KOPT-K1 (cell line): ENCODE results near the gene GPATCH11.
A peak's percentile ranks its signal among the peaks of the same experiment; 100 is the strongest.

Source experiments
- H3K27ac ChIP-seq: fragments of 200-600 bp; sonication (generic); 2 replicates; pipeline ENCODE4 v1.5.1; 2016; ENCODE audit warnings: antibody characterized with exemption, mild to moderate bottlenecking, low read depth, low read length; ENCODE audit not compliant: poor library complexity, severe bottlenecking
- H3K36me3 ChIP-seq: fragments of 200-600 bp; sonication (generic); 2 replicates; pipeline ENCODE4 v1.5.1; 2017; ENCODE audit warnings: antibody characterized with exemption, mild to moderate bottlenecking, low read length, moderate library complexity; ENCODE audit not compliant: insufficient read depth
- H3K9me3 ChIP-seq: fragments of 200-600 bp; sonication (generic); 2 replicates; pipeline ENCODE4 v1.5.1; 2017; ENCODE audit warnings: antibody characterized with exemption, low read length, mild to moderate bottlenecking; ENCODE audit not compliant: insufficient read depth, poor library complexity, severe bottlenecking

Gene GPATCH11

GRCh38 chr2:37083873-37084794 is at the start of gene GPATCH11, which contains the start of gene HEATR5B:
TSS of gene GPATCH11 (plus strand) at chr2:37084518. CDS start at chr2:37088382, 3,864 bp downstream.
TSS of gene HEATR5B (minus strand) at chr2:37084372. CDS start at chr2:37083414, 958 bp downstream.
- peak within 1 kb of the TSS; percentile 61 for H3K27ac ChIP-seq
- H3K9me3 ChIP-seq: no peaks in the 10 kb centered on the region
- peaks cover 24% of the 10 kb centered on the region for H3K36me3 ChIP-seq

GRCh38 chr2:37037771-37038170 is 46.5 kb upstream of the GPATCH11 start:
- H3K27ac ChIP-seq: no peak overlapping the region
- peaks cover 16% of the 10 kb centered on the region for H3K36me3 ChIP-seq
- H3K9me3 ChIP-seq: no peaks in the 10 kb centered on the region

- H3K9me3 ChIP-seq: no peaks in the 10 kb centered on the region
- H3K27ac ChIP-seq: no peak overlapping the region
- H3K36me3 ChIP-seq: peaks cover 16% of the 10 kb centered on the region
These were observed 44.7 kb upstream of the GPATCH11 start for GRCh38 chr2:37039580-37039979.

- H3K9me3 ChIP-seq: no peaks in the 10 kb centered on the region
- peaks cover 59% of the 10 kb centered on the region for H3K36me3 ChIP-seq
- no peak overlapping the region for H3K27ac ChIP-seq
These were observed 31.6 kb upstream of the GPATCH11 start for GRCh38 chr2:37052600-37053332.

- H3K27ac ChIP-seq: no peak overlapping the region
- no peaks in the 10 kb centered on the region for H3K9me3 ChIP-seq
- peaks cover 76% of the 10 kb centered on the region for H3K36me3 ChIP-seq
These were observed 24.5 kb upstream of the GPATCH11 start for GRCh38 chr2:37059841-37060240.

GRCh38 chr2:37060446-37060845 is 23.9 kb upstream of the GPATCH11 start:
- H3K36me3 ChIP-seq: peaks cover 78% of the 10 kb centered on the region
- H3K27ac ChIP-seq: no peak overlapping the region
- H3K9me3 ChIP-seq: no peaks in the 10 kb centered on the region

- H3K36me3 ChIP-seq: peaks cover 78% of the 10 kb centered on the region
- no peak overlapping the region for H3K27ac ChIP-seq
- no peaks in the 10 kb centered on the region for H3K9me3 ChIP-seq
These were observed 23.2 kb upstream of the GPATCH11 start for GRCh38 chr2:37061013-37061711.

GRCh38 chr2:37061776-37062175 is 22.5 kb upstream of the GPATCH11 start:
- Histone ChIP-seq H3K9me3 (no peaks in the 10 kb centered on the region), H3K27ac (no peak overlapping the region), H3K36me3 (peaks cover 76% of the 10 kb centered on the region)

GRCh38 chr2:37068686-37069085 is 15.6 kb upstream of the GPATCH11 start:
- Histone ChIP-seq H3K36me3 (peaks cover 77% of the 10 kb centered on the region), H3K27ac (no peak overlapping the region), H3K9me3 (no peaks in the 10 kb centered on the region)

- H3K27ac ChIP-seq: no peak overlapping the region
- H3K9me3 ChIP-seq: no peaks in the 10 kb centered on the region
- peaks cover 70% of the 10 kb centered on the region for H3K36me3 ChIP-seq
These were observed 13.4 kb upstream of the GPATCH11 start for GRCh38 chr2:37070931-37071330.

GRCh38 chr2:37080266-37080665 is 4.1 kb upstream of the GPATCH11 start:
- Histone ChIP-seq H3K9me3 (no peaks in the 10 kb centered on the region), H3K36me3 (peaks cover 35% of the 10 kb centered on the region), H3K27ac (no peak overlapping the region)

GRCh38 chr2:37080689-37081088 is 3.6 kb upstream of the GPATCH11 start:
- H3K9me3 ChIP-seq: no peaks in the 10 kb centered on the region
- H3K27ac ChIP-seq: no peak overlapping the region
- peaks cover 32% of the 10 kb centered on the region for H3K36me3 ChIP-seq

- peak overlapping the region; percentile 61 for H3K27ac ChIP-seq
- H3K36me3 ChIP-seq: peaks cover 28% of the 10 kb centered on the region
- H3K9me3 ChIP-seq: no peaks in the 10 kb centered on the region
These were observed 479 bp downstream of the GPATCH11 start for GRCh38 chr2:37084797-37085196.

GRCh38 chr2:37085731-37086147 is 1.4 kb downstream of the GPATCH11 start:
- no peaks in the 10 kb centered on the region for H3K9me3 ChIP-seq
- H3K36me3 ChIP-seq: peaks cover 31% of the 10 kb centered on the region
- H3K27ac ChIP-seq: no peak overlapping the region

- peaks cover 68% of the 10 kb centered on the region for H3K36me3 ChIP-seq
- H3K27ac ChIP-seq: no peak overlapping the region
These were observed 5.7 kb downstream of the GPATCH11 start for GRCh38 chr2:37090019-37090477.

More at GRCh38 chr2:37090019-37090477, 5.7 kb downstream of the GPATCH11 start:
- H3K9me3 ChIP-seq: no peaks in the 10 kb centered on the region
